ENCODE measurements around the gene FER1L5. TPM values are rescaled to one million over a fixed set of nuclear protein-coding genes. Genes with fewer than 3 reads are reported as not detected.

Gene FER1L5
- total RNA-seq, 2 experiments from 2014 or later = not detected

- ChIA-PET CTCF (interaction anchor here (0.8 to 1.7 kb wide), 2 partner anchors 9 to 53 kb away, joined by 3 to 5 read pairs; no protein-coding TSS in a partner anchor), POLR2A (no interaction called here)
- H3K27ac Mint-ChIP-seq = peak overlapping the region; percentile 20
- no peak overlapping the region for H3K4me3 Mint-ChIP-seq
- H3K36me3 Mint-ChIP-seq (ENCODE audit: low read depth) = peaks cover 21% of the 10 kb centered on the region
- DNase-seq = no peak
- intact Hi-C loops (cut with micrococcal nuclease) = no loop called here
- TF ChIP-seq, protein P1, sequence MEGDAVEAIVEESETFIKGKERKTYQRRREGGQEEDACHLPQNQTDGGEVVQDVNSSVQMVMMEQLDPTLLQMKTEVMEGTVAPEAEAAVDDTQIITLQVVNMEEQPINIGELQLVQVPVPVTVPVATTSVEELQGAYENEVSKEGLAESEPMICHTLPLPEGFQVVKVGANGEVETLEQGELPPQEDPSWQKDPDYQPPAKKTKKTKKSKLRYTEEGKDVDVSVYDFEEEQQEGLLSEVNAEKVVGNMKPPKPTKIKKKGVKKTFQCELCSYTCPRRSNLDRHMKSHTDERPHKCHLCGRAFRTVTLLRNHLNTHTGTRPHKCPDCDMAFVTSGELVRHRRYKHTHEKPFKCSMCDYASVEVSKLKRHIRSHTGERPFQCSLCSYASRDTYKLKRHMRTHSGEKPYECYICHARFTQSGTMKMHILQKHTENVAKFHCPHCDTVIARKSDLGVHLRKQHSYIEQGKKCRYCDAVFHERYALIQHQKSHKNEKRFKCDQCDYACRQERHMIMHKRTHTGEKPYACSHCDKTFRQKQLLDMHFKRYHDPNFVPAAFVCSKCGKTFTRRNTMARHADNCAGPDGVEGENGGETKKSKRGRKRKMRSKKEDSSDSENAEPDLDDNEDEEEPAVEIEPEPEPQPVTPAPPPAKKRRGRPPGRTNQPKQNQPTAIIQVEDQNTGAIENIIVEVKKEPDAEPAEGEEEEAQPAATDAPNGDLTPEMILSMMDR (IDR thresholded peaks at IDR 0.05) = no peak
- H3K9me3 Mint-ChIP-seq = no peaks in the 10 kb centered on the region
- no peaks in the 10 kb centered on the region for H3K27me3 Mint-ChIP-seq
- no peaks in the 10 kb centered on the region for H3K4me1 Mint-ChIP-seq (ENCODE audit: low read depth)
- ATAC-seq = no peak
These were observed 68.4 kb downstream of the FER1L5 start for GRCh38 chr2:96710985-96711384.

- CTCF ChIA-PET = no interaction called here
- DNase-seq = no peak
- Mint-ChIP-seq H3K27ac (no peak overlapping the region), H3K4me3 (no peak overlapping the region), H3K36me3 (ENCODE audit: low read depth) (peaks cover 7% of the 10 kb centered on the region), H3K4me1 (ENCODE audit: low read depth) (no peaks in the 10 kb centered on the region), H3K27me3 (no peaks in the 10 kb centered on the region), H3K9me3 (no peaks in the 10 kb centered on the region)
- TF ChIP-seq, protein P1 (IDR thresholded peaks at IDR 0.05) = no peak
- POLR2A ChIA-PET = no interaction called here
- ATAC-seq = no peak
- intact Hi-C loops (cut with micrococcal nuclease) = no loop called here
These were observed 73.1 kb downstream of the FER1L5 start for GRCh38 chr2:96715658-96716057.

DNA sequence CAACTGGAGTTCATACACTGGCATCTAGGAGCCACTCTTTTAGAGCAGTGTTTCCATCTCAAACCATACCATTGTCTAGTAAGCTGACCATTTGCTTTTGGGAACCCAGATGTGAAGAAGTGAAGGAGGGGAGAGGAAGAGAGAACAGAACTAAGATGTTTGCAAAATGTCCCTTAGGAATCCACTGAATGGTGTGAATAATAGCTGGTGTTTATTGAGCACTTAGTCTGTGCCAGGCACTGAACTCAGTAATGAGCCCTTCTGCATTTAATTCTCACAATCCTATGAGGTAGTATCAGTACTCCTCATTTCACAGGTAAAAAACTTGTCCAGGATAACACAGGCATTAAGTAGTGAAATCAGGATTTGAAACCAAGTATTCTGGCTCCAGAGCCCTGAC lies 73.8 kb downstream of the FER1L5 start:
- ATAC-seq (no peak), DNase-seq (no peak)
- no peak overlapping the region for H3K27ac Mint-ChIP-seq
- H3K36me3 Mint-ChIP-seq (ENCODE audit: low read depth) = peaks cover 4% of the 10 kb centered on the region
- CTCF ChIA-PET = no interaction called here
- H3K4me3 Mint-ChIP-seq = no peak overlapping the region
- POLR2A ChIA-PET = no interaction called here
- no peaks in the 10 kb centered on the region for H3K27me3 Mint-ChIP-seq
- no peaks in the 10 kb centered on the region for H3K9me3 Mint-ChIP-seq
- no peaks in the 10 kb centered on the region for H3K4me1 Mint-ChIP-seq (ENCODE audit: low read depth)
- intact Hi-C loops (cut with micrococcal nuclease) = no loop called here
- TF ChIP-seq, protein P1 (IDR thresholded peaks at IDR 0.05) = no peak

DNA sequence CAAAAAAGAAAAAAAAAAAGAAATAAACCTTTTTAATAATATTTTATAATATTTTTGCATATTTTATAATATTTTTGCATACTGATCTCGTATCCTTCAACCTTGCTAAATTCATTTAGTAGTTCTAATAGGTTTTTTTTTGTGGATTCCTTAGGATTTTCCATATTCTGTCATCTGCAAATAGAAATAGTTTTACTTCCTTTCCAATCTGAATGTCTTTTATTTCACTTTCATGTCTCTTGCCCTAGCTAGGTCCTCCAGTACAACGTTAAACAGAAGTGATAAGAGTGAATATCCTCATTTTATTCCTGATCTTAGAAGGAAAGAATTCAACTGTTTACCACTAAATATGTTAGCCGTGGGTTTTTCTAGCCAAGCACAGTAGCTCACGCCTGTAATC lies 83.6 kb downstream of the FER1L5 start:
- no peaks in the 10 kb centered on the region for H3K27me3 Mint-ChIP-seq
- H3K9me3 Mint-ChIP-seq = no peaks in the 10 kb centered on the region
- POLR2A ChIA-PET = no interaction called here
- ATAC-seq (no peak), DNase-seq (no peak)
- no peaks in the 10 kb centered on the region for H3K4me1 Mint-ChIP-seq (ENCODE audit: low read depth)
- peaks cover 20% of the 10 kb centered on the region for H3K36me3 Mint-ChIP-seq (ENCODE audit: low read depth)
- H3K4me3 Mint-ChIP-seq = no peak overlapping the region
- TF ChIP-seq, protein P1 (IDR thresholded peaks at IDR 0.05) = no peak
- H3K27ac Mint-ChIP-seq = no peak overlapping the region
- CTCF ChIA-PET = no interaction called here
- intact Hi-C loops (cut with micrococcal nuclease) = no loop called here

GRCh38 chr2:96727431-96727830 lies 84.9 kb downstream of the FER1L5 start:
- TF ChIP-seq, protein P1 (IDR thresholded peaks at IDR 0.05) = no peak
- H3K27me3 Mint-ChIP-seq = no peaks in the 10 kb centered on the region

More at GRCh38 chr2:96727431-96727830, 84.9 kb downstream of the FER1L5 start:
- intact Hi-C loops (cut with micrococcal nuclease) = no loop called here
- ATAC-seq (no peak), DNase-seq (no peak)
- CTCF ChIA-PET = interaction anchor here (1.4 kb wide), 1 partner anchor 33 kb away, joined by 4 read pairs; the partner anchor contains the start of gene CNNM4
- POLR2A ChIA-PET = interaction anchor here (1.1 kb wide), 1 partner anchor 11 kb away, joined by 3 read pairs; no protein-coding TSS in a partner anchor
- Mint-ChIP-seq H3K36me3 (ENCODE audit: low read depth) (peaks cover 21% of the 10 kb centered on the region), H3K9me3 (no peaks in the 10 kb centered on the region), H3K4me1 (ENCODE audit: low read depth) (no peaks in the 10 kb centered on the region), H3K4me3 (no peak overlapping the region), H3K27ac (no peak overlapping the region)

Data from activated CD8-positive, alpha-beta T cell treated with anti-CD3 and anti-CD28 coated beads for 36 hours (primary cell).